GM18505 (cell line): ENCODE data around the gene MAMLD1.

Source experiments
- ATAC-seq: cut with Tn5 transposase; IDR thresholded peaks from one replicate; pipeline ENCODE4 v1.9.1; 2021; ENCODE audit not compliant: unreplicated experiment
- POLR2A ChIP-seq: IDR thresholded peaks from 4 replicates; pipeline ENCODE4 v1.6.1; 2011; ENCODE audit warnings: borderline replicate concordance; ENCODE audit not compliant: insufficient read depth, insufficient read length; ENCODE audit errors: extremely low read depth

MAMLD1 gene

GRCh38 chrX:150531467-150531866, 168.3 kb downstream of the MAMLD1 start:
- no peak for ATAC-seq
- TF ChIP-seq POLR2A = no peak

- TF ChIP-seq POLR2A = no peak
- ATAC-seq = no peak
Observed at GRCh38 chrX:150533863-150534262, 170.7 kb downstream of the MAMLD1 start.

- no peak for TF ChIP-seq POLR2A
- ATAC-seq = no peak
Observed at GRCh38 chrX:150536455-150537116, 173.5 kb downstream of the MAMLD1 start.

GRCh38 chrX:150537851-150538250, 174.7 kb downstream of the MAMLD1 start:
- ATAC-seq = no peak
- no peak for TF ChIP-seq POLR2A

- no peak for TF ChIP-seq POLR2A
- no peak for ATAC-seq
Observed at GRCh38 chrX:150540965-150541364, 177.8 kb downstream of the MAMLD1 start.

- ATAC-seq = no peak
- TF ChIP-seq POLR2A = no peak
Observed at GRCh38 chrX:150542846-150543229, 179.7 kb downstream of the MAMLD1 start.

GRCh38 chrX:150543230-150544155, 180.4 kb downstream of the MAMLD1 start:
- no peak for TF ChIP-seq POLR2A
- peak; percentile 61 for ATAC-seq

- ATAC-seq = no peak
- no peak for TF ChIP-seq POLR2A
Observed at GRCh38 chrX:150544222-150544787, 181.2 kb downstream of the MAMLD1 start.

- ATAC-seq = no peak
- no peak for TF ChIP-seq POLR2A
Observed at GRCh38 chrX:150544835-150545770, 182.0 kb downstream of the MAMLD1 start.

GRCh38 chrX:150546711-150547153, 183.6 kb downstream of the MAMLD1 start:
- TF ChIP-seq POLR2A = no peak
- no peak for ATAC-seq

- ATAC-seq = peak; percentile 43
- no peak for TF ChIP-seq POLR2A
Observed at GRCh38 chrX:150547375-150548115, 184.4 kb downstream of the MAMLD1 start.

- no peak for ATAC-seq
- no peak for TF ChIP-seq POLR2A
Observed at GRCh38 chrX:150548251-150548650, 185.1 kb downstream of the MAMLD1 start.
